ENCODE results near the gene SLC9A6.

DNA sequence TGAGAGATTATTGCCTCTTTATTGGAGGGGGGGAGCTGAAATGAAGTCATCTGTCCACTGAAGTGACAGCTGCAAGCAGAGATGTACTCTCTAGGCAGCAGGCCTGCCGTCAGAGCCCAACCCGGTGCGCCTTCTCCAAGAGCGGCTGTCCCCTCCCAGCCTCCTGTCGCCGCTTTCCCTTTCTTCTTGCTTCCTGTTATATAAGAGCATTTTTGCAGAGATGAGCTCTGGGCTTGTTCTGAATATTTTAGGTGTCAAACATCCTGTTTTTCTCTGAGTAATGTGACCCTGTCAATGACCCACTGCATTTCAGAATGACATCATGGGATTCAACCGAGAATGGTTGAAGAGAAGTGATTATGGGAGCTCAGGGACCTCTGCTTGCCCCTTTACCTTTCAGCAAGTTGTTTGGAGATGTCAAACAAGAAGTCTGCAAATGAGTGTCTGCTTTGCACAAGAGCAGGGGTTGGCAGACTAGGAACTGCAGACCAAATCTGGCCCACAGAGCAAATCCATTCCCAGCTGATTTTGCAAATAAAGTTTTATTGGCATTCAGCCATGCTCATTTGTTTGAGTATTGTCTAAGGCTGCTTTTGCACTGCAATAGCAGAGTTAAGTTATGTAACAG lies 79.9 kb downstream of the SLC9A6 start:
- TF ChIP-seq, protein P1, sequence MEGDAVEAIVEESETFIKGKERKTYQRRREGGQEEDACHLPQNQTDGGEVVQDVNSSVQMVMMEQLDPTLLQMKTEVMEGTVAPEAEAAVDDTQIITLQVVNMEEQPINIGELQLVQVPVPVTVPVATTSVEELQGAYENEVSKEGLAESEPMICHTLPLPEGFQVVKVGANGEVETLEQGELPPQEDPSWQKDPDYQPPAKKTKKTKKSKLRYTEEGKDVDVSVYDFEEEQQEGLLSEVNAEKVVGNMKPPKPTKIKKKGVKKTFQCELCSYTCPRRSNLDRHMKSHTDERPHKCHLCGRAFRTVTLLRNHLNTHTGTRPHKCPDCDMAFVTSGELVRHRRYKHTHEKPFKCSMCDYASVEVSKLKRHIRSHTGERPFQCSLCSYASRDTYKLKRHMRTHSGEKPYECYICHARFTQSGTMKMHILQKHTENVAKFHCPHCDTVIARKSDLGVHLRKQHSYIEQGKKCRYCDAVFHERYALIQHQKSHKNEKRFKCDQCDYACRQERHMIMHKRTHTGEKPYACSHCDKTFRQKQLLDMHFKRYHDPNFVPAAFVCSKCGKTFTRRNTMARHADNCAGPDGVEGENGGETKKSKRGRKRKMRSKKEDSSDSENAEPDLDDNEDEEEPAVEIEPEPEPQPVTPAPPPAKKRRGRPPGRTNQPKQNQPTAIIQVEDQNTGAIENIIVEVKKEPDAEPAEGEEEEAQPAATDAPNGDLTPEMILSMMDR (IDR thresholded peaks at IDR 0.05) = no peak
- TF ChIP-seq EZH2 (IDR thresholded peaks at IDR 0.05) = no peak

Measured in neural progenitor cell (in vitro differentiated cells).